ENCODE data around the gene CIITA. TPM values are rescaled to one million over a fixed set of nuclear protein-coding genes. Genes with fewer than 3 reads are reported as not detected.
A peak's percentile ranks its signal among the peaks of the same experiment; 100 is the strongest.

The CIITA gene
- total and polyA plus RNA-seq, 9 of the 15 experiments (the other 6 are each of a cell fraction or from before 2014, with no cell fraction given), result 0.01 to 0.20 (median 0.11) TPM; not detected in 4

- Histone ChIP-seq H3K4me1 (replicated peaks in 1 of 2; ENCODE audit: control insufficient read depth in 2 of 2, insufficient read depth in 2 of 2, low read length in 2 of 2) (peaks cover 16 to 18% of the 10 kb centered on the region in 2 experiments; a peak in 4 of 5 replicates), H3K9me3 (replicated peaks; ENCODE audit: control insufficient read depth, insufficient read depth, low read depth, low read length) (no peaks in the 10 kb centered on the region), H2AFZ (ENCODE audit: low read depth, low read length) (no peak overlapping the region), H3K9ac (ENCODE audit: insufficient read depth in 1 of 2, low read depth in 2 of 2, low read length in 2 of 2) (no peak overlapping the region), H3K79me2 (ENCODE audit: control insufficient read depth, insufficient read depth, low read length) (peaks cover 3% of the 10 kb centered on the region; the same call in 2 of the 3 replicates), H3K4me3 (no peak overlapping the region), H4K20me1 (replicated peaks; ENCODE audit: control insufficient read depth, insufficient read depth, low read length) (peaks cover 3% of the 10 kb centered on the region), H3K36me3 (ENCODE audit: control insufficient read depth, insufficient read depth, low read length) (peaks cover 52% of the 10 kb centered on the region), H3K27ac (ENCODE audit: extremely low read depth, low read depth, low read length) (no peak overlapping the region), H3K27me3 (ENCODE audit: control insufficient read depth in 2 of 2, insufficient read depth in 2 of 2, low read length in 2 of 2) (no peaks in the 10 kb centered on the region), H3K9me1 (ENCODE audit: control insufficient read depth, insufficient read depth, low read length) (no peaks in the 10 kb centered on the region), H3K4me2 (ENCODE audit: insufficient read depth, low read length) (no peak overlapping the region)
- no peak for DNase-seq (ENCODE audit: extremely low read depth in 1 of 4, low spot score in 3 of 4)
- no peak for FAIRE-seq
- no TSS peak for BruUV-seq (replicated peaks)
- no peak for ATAC-seq
- WGBS (ENCODE audit: insufficient coverage, low coverage, missing lambda C conversion rate), result 89% methylated on average over 8 of the region's 8 CpGs
- intact Hi-C loops (cut with micrococcal nuclease), result loop anchor here (2.0 kb wide), 1 partner anchor 440 kb away; no protein-coding TSS in a partner anchor
- ChIA-PET POLR2A (interaction anchor here (0.7 to 2.0 kb wide), 4 partner anchors 19 to 393 kb away, joined by 3 to 17 read pairs (median 4); partner anchors contain the start of gene SOCS1), CTCF (ENCODE audit: low intra/inter-chr PET ratio) (interaction anchor here (1.0 to 1.8 kb wide), 3 partner anchors 11 to 391 kb away, joined by 3 to 8 read pairs (median 3); partner anchors contain the start of gene SOCS1)
- TF ChIP-seq KAT7 (CRISPR knock-in tag; IDR thresholded peaks at IDR 0.05; ENCODE audit: borderline replicate concordance) (0 out of 2 replicates have a peak, but pooled peaks have one; percentile 34), RFX7 (CRISPR knock-in tag; IDR thresholded peaks at IDR 0.05) (no peak), PCBP2 (IDR thresholded peaks at IDR 0.05; ENCODE audit: low read depth, low read length, poor library complexity, severe bottlenecking) (no peak), OTX1 (CRISPR knock-in tag; IDR thresholded peaks at IDR 0.05) (no peak)
- in situ Hi-C loops (cut with MboI), result loop anchor here (5.0 to 25.0 kb wide), 3 partner anchors 397 to 697 kb away; partner anchors contain the start of gene SNN
Measured at GRCh38 chr16:10964891-10965326, 87.9 kb downstream of the CIITA start.
